Skeletal muscle cell (primary cell): ENCODE results near the gene EYS.
A peak's percentile ranks its signal among the peaks of the same experiment; 100 is the strongest.
"Not testable (repeated sequence)": the region's sequence is repeated elsewhere in the genome, so short reads cannot be mapped to it uniquely, and the experiment has no call there.

ENCODE experiments used
- DNase-seq: peaks from one replicate; pipeline ENCODE4 v3.0.0-alpha.2; 2010; ENCODE audit warnings: low read depth
- H3K4me3 ChIP-seq: 2 replicates; pipeline ENCODE4 v1.5.1; 2011; ENCODE audit warnings: low read depth, mild to moderate bottlenecking, control low read depth, low read length, moderate library complexity

EYS gene

DNA sequence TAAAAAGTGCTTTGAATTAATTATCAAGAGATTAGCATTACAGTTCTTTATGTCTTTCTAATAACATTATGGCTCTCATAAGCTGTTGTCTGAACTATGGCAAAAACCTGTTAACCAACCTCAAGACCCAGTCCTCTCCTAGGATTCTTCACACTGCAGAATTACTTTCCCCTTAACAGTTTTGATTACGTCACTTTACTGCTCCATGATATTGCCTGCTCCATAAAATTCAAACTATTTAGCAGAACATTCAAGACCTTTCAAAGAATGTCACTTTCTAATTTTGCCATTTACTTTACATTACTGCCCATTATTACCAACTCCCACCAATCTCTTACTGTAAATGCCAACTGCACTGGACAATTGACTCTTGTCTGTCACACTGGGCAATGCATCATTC, 1227.9 kb downstream of the EYS start:
- no peak overlapping the region for H3K4me3 ChIP-seq
- DNase-seq, result no peak

DNA sequence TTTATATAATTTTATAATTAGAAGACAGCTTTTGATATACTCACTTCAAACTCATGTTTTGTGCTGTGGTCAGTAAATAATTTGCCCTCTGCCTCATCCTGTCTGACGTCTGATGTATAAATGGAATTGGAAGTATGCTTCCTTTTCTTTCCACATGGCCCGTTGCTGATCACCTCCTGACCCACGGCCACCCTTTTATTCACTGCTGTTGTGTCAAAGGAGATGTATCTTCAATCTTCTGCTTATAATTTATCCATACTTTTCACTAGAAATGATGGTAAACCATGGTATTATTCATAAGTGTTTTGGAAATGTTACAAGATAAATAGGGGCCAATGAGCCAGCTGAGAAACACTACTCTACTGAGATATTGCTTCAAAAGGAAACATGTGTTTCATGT, 1229.6 kb downstream of the EYS start:
- H3K4me3 ChIP-seq, result no peak overlapping the region
- no peak for DNase-seq

DNA sequence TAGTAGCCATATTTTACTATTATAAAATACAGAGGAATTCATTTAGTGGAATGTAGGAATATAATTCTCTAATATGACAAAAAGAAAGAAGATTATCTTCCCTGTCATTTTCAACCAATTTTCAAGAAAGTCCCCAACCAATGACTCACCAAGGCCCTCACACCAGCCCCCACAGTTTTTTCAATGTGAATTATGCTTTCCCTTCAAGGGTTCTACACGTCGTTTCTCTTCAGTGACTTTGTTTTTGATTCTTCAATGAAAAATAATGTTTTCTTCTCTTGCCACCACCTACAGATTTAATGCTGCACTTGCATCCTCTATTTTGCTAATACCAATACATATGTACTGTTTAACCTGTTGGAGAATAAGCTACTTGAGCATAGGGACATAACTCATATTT, 1230.1 kb downstream of the EYS start:
- no peak overlapping the region for H3K4me3 ChIP-seq
- no peak for DNase-seq

DNA sequence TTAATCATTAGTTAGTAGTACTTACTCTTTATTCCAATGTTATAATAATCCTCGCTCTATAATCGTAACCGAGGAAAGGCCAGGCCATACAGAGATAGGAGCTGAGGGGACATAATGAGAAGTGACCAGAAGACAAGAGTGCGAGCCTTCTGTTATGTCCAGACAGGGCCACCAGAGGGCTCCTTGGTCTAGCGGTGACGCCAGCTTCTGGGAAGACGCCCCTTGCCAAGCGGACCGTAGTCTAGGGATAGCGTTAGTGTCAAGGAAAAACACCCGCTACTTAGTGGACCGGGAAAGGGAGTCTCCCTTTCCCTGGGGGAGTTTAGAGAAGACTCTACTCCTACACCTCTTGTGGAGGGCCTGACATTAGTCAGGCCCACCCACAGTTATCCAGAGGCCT, 1237.6 kb downstream of the EYS start:
- not testable (repeated sequence) for H3K4me3 ChIP-seq, DNase-seq

DNA sequence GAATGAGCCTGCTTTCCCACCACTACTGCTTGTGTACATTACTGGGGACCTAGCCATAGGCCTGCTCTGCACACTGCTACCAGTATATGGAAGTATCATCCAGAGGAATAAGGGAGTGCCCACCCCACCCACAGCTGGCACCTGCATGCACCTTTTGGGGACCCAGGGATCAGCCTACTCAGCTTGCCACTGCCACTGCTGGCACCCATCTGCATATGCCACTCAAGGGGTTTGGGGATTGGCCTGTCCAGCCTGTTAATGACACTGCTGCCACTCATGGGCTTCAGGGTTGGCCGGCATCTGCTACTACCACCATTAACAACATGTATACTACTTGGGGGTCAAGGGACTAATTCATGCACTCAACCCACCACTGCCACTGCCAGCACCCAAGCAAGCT, 1239.4 kb downstream of the EYS start:
- DNase-seq, result no peak

DNA sequence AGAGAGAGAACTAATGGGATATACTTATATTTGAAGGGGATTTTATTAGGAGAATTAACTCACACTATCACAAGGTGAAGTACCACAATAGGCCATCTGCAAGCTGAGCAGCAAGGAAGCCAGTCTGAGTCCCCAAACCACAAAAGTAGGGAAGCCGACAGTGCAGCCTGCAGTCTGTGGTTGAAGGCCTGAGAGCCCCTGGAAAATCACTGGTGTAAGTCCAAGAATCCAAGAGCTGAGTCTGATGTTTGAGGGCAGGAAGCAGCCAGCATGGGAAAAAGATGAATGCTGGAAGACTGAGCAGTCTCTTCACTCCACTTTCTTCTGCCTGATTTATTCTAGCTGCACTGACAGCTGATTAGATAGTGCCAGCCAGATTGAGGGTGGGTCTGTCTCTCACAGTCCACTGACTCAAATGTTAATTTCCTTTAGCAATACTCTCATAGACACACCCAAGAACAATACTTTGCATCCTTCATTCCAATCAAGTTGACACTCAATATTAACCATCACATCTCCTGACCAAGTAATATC, 1247.5 kb downstream of the EYS start:
- DNase-seq, result no peak

More for the DNA sequence above, 1239.4 kb downstream of the EYS start:
- H3K4me3 ChIP-seq, result no peak overlapping the region

DNA sequence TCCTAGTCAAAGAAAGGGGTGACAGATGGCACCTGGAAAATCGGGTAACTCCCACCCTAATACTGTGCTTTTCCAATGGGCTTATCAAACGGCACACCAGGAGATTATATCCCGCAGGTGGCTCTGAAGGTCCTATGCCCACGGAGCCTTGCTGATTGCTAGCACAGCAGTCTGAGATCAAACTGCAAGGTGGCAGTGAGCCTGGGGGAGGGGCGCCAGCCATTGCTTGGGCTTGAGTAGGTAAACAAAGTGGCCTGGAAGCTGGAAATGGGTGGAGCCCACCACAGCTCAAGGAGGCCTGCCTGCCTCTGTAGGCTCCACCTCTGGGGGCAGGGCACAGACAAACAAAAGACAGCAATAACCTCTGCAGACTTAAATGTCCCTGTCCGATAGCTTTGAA, 1258.9 kb downstream of the EYS start:
- not testable (repeated sequence) for DNase-seq, H3K4me3 ChIP-seq

More for the DNA sequence above, 1247.5 kb downstream of the EYS start:
- no peak overlapping the region for H3K4me3 ChIP-seq

DNA sequence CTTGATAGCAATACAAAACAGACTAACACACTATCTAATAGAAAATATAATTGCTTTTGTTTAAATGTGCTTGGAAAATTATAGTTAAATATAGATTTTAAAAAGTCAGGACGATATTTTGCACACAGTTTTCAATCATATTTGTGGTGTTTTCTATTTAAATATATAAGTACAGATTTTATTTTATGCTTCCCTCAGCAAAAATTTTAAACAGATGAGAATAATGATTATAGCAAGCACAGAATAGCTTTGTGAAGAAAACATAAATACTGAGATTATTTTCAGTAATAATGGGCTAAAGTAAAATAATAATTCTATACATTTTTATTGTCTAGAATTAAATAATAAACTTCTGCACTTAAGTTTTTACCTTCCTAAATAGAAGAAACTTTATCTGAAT, 1262.0 kb downstream of the EYS start:
- H3K4me3 ChIP-seq, result no peak overlapping the region
- no peak for DNase-seq

DNA sequence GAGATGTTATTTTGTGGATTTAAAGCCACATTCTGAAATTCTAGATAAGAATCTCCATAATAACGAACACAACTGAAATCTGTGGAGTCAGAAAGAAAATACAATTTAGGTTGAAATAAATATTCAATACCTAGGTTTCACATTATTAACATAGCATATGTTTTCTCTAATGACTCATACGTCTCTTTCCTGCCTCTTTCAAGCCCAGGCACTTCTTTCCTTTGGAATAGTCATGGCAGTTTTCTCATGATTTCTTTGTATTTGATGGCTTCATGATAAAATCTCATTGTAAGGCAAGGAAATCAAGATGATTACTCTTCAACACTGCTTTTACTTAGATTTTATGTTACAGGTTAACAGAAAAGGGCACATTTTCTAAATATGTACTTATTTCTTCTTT, 1267.8 kb downstream of the EYS start:
- DNase-seq, result no peak
- H3K4me3 ChIP-seq, result no peak overlapping the region

DNA sequence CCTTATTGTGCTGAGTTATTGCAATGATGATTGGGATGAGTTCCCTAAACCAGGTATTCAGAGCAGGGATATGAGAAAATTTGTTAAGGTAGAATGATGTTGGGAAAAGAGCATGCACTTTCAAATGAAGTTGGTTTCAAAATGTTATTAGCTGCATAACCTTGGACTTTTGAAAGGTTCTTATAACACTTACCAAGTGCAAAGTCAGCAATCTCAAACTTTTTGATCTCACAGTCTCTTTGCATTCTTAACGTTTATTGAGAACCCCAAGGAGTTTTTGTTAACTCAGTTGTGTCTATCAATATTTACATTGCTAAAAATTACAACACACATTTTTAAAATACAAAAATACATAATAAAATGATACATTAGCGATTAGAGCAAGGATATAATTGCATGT, 1269.0 kb downstream of the EYS start:
- DNase-seq, result no peak
- no peak overlapping the region for H3K4me3 ChIP-seq

DNA sequence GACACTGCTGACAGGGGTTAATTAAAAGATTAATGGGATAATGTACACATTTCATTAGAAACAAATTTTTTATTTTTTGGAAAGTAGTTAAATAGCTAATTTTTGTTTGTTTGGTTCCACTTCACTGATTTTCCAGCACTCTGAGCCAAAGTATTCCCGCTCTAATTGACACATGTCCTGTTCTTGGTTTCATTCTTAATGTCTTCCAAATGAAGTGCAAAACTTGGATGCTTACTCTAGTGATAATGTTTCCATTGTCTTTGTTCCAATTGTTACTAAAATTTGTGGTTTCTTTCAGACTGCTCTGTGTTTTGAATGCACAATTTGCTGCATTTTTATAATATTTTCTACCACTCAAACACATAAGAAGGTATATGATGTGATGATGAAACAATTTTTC, 1277.1 kb downstream of the EYS start:
- no peak for DNase-seq
- no peak overlapping the region for H3K4me3 ChIP-seq

DNA sequence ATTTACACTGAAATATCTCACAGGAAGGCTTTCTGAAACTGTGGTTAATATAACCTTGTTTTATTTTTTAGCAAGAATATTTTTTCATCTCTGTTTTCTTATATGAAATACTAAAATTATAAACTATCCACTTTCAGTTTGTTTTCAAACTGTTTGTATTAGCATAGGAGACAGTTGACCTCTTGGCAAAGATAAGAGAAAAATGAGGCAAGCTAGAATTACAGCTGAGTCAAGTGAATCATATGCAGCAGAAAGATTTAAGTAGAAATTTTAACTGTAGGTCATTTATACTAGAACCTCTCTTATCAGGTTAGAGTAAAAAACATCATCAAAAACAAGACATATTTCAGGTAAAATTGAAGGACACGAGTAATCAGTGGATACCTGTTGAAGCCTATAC, 1278.8 kb downstream of the EYS start:
- DNase-seq, result no peak
- no peak overlapping the region for H3K4me3 ChIP-seq

DNA sequence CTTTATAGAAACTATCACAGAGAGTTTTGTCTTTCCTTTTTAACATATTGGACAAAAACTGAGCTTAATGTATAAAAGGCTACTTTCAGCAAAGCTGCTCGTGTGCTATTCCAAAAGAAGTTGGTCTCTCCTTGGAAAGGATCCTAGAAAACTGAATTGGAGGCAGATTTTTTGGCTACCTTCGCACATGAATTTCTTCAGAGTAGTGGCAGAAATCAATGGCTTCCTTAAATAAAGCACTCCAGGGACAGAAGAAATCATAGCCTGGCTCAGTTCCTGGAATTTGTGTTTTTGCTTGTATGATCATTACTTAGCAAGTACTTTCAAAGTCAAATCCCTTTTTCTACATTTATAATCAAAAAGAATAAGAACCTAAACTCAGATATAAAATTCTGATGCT, 1291.1 kb downstream of the EYS start:
- peak; percentile 47 for DNase-seq
- H3K4me3 ChIP-seq, result no peak overlapping the region

DNA sequence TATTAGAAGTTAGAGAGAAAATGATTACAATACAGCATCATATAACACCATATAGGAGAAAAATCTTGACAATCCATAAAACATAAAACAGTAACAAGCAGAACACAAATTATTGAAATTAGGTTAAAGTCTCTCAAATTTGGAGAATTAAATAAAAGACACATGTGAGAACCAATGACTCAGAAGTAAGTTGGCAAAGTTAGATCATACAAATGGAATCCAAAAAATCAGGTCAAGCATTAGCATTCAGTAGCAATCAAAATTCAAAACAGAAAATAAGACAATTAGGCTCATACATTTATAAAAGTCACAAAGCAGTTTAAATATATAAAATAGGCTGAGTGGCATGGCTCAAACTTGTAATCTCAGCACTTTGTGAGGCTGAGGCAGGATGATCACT, 1295.8 kb downstream of the EYS start:
- DNase-seq, result no peak
- no peak overlapping the region for H3K4me3 ChIP-seq

DNA sequence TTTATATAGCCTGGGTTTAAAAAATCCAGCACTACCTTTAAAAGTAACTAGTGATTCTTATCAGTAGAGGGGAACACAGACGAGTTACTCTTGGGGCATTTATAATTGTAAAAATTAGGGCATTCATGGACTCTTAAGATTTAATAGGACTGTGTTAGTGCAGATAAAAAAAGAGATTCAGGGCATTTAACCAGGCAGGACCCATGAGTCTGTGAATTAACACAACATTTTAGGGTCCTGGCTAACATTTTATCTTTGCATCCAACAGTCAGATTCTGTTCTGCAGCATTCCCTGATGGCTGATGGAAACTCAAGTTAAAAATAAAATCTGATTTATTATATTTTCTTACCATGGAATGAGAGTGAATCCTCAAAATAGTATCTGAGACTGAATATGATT, 1297.1 kb downstream of the EYS start:
- no peak overlapping the region for H3K4me3 ChIP-seq
- DNase-seq, result no peak

DNA sequence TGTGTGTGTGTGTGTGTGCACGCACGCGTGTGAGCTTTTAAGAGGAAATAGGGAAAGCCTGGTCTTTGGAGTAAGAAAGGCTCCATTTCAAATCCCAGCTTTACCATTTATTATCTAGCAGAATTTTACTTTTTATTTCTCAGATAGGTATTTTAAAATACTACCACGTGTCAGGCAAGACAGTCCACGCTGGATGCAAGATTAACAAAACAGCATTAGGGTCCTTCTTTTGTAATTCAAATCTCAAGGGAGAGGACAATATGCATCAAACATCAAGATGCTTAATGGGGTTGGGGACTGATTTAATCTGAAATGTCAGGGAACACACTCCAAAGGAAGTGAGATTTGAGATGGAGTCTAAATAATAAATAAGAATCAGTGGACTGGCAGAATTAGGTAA, 1302.6 kb downstream of the EYS start:
- H3K4me3 ChIP-seq, result no peak overlapping the region
- no peak for DNase-seq

DNA sequence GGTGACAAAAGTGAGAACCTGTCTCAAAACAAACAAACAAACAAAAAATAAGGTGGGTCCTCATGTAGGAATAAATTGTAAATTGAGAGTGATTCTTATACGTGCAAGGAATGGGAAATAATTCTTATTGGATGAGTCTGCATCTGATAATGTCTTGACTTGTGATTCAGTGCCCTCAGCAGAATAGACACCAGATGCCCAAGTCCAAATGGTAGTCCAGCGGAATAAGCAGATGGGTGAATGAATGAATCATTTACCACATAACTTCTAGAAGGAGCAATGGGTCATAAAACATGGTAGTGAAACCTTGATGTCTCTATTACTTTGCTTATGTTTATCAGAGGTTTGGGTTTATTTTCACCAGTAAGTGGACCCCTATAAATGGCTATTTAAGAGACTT, 1323.7 kb downstream of the EYS start:
- no peak for DNase-seq
- no peak overlapping the region for H3K4me3 ChIP-seq

DNA sequence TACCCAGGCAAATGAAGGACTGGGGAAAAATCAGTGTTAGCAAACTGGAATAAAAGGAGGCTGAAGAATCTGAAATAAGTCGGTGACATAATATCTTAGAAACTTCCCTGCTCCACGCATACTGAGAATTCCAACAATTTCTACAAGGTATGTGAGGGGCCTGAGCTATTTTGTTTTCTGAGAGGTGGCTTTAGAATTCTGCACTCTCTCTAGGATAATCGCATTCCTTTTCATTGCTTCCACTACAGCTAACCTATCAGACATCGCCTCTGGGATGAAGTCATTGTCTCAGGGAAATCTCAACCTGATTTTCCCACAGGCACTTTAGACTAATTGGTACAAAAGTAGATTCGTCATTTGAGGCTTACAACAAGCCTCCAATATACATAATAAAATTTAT, 1330.6 kb downstream of the EYS start:
- no peak overlapping the region for H3K4me3 ChIP-seq
- DNase-seq, result no peak

DNA sequence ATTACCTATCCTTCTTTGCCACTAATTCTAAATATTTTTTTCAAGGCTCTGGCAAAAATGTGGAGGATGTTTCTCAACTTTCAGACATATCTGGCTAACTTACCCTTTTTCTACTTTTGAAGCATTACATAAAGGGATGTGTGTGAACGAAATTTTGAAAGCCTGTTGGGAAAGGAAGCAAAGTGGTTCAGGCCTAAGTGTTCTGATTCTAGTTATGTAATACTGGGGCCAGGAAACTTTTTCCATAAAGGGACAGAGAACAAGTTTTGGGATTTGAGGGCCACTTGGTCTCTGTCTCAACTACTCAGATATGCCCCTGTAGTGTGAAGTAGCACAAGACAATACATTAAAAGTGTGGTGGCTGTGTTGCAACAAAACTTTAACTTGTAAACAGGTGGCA, 1349.6 kb downstream of the EYS start:
- no peak overlapping the region for H3K4me3 ChIP-seq
- no peak for DNase-seq

DNA sequence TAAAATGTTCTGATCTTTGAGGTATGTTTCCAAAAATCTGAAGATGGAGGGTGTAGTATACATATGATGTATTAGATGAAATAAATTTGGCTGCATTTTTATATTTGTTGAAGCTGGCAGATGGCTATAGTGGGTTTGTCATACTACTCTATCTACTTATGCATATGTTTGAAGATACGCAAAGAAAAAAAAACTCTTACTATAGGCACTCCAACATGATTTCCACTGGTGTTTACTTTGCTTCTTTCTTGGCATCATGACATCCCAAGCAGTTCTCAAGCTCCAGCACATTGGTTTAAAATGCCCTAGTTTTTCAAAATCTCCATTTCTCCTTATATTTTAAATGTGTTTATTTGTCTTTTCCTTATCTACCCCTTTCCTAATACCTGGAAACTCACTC, 1359.6 kb downstream of the EYS start:
- no peak for DNase-seq

DNA sequence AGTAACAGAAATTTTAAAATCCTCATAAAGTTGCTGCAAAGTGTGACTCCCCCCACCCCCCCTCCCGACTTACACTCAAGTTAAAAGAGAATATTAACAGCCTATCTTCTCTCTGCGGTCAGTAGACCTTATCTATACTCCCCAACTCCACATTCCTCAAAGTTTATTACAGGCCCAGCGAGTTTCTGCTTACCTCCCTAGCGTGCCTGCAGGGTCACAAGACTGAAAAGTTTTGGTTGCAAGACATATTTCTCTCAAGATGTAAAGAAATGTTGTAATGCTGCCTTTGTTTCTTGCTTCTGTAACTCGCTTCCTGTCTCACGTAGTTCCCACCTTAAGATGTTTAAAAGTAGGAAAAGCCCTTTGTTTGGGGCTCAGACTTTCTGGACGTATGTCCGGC, 1371.8 kb downstream of the EYS start:
- no peak overlapping the region for H3K4me3 ChIP-seq
- no peak for DNase-seq

More for the DNA sequence above, 1359.6 kb downstream of the EYS start:
- no peak overlapping the region for H3K4me3 ChIP-seq

DNA sequence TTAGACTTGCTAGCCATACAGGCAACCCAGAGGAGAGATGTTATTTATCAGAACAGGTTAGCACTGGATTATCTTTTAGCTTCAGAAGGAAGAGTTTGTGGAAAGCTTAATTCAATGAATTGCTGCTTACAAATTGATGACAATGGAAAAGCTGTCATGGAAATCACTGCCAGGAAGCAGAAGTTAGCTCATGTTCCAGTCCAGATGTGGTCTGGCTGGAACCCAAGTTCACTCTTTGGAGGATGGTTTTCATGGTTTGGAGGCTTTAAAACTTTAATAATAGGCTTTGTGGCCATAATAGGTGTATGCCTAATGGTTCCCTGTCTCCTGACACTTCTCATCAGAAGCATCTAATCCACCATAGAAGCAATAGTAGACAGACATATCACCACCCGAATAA, 1372.4 kb downstream of the EYS start:
- DNase-seq, result peak; percentile 19
- H3K4me3 ChIP-seq, result no peak overlapping the region
